ENCODE data around the gene ZNF469. TPM values are rescaled to one million over a fixed set of nuclear protein-coding genes. Genes with fewer than 3 reads are reported as not detected.

ZNF469 gene
- total RNA-seq, 1 experiment from 2014 or later = 0.09 TPM

DNA sequence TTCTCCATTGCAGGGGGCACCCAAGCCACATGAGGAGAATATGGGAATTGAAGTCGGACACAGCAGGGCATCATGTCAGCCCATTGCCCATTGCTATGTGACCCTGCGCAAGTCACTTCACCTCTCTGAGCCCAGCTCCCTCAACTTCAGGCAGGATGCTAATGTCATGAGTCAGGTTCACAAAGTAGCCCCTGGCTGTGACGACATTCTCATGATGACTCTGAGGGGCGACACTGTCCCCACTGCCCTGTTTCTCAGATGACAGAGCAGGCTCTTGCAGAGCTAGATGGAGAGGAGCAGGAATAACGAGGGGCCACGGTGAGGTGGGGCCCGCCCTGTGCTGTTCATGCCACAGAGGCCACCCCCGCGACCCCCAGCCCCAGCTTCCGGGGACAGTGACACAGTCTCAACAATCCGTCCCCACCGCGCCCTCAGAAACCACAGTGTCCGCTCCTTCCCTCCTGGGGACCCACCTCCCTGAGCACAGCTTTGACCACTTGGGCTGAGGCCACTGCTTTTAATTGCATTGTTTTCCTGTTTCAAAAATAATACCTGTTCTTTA lies 13.2 kb upstream of the ZNF469 start:
- DNase-seq (ENCODE audit: low spot score) = no peak
- POLR2A ChIA-PET (ENCODE audit: low non-redundant PET) = no interaction called here
- H3K27ac ChIP-seq (ENCODE audit: low read depth, low read length, poor library complexity, severe bottlenecking) = no peak overlapping the region
- no TSS peak for BruUV-seq (replicated peaks)
- no peak for TF ChIP-seq EZH2 (IDR thresholded peaks at IDR 0.05; ENCODE audit: borderline replicate concordance, low read depth, low read length, poor library complexity, severe bottlenecking)
- TF ChIP-seq, protein P1, sequence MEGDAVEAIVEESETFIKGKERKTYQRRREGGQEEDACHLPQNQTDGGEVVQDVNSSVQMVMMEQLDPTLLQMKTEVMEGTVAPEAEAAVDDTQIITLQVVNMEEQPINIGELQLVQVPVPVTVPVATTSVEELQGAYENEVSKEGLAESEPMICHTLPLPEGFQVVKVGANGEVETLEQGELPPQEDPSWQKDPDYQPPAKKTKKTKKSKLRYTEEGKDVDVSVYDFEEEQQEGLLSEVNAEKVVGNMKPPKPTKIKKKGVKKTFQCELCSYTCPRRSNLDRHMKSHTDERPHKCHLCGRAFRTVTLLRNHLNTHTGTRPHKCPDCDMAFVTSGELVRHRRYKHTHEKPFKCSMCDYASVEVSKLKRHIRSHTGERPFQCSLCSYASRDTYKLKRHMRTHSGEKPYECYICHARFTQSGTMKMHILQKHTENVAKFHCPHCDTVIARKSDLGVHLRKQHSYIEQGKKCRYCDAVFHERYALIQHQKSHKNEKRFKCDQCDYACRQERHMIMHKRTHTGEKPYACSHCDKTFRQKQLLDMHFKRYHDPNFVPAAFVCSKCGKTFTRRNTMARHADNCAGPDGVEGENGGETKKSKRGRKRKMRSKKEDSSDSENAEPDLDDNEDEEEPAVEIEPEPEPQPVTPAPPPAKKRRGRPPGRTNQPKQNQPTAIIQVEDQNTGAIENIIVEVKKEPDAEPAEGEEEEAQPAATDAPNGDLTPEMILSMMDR (conservative IDR thresholded peaks at IDR 0.05; ENCODE audit: low read depth, low read length) = no peak
- H3K9me3 ChIP-seq (ENCODE audit: low read depth, low read length, poor library complexity, severe bottlenecking) = no peaks in the 10 kb centered on the region
- no peaks in the 10 kb centered on the region for H3K36me3 ChIP-seq (ENCODE audit: insufficient read depth, low read length, poor library complexity, severe bottlenecking)
- no peak overlapping the region for H3K4me3 ChIP-seq (ENCODE audit: low read depth, low read length, poor library complexity, severe bottlenecking)
- no peaks in the 10 kb centered on the region for H3K27me3 ChIP-seq (replicated peaks; ENCODE audit: insufficient read depth, low read depth, low read length, poor library complexity)
- intact Hi-C loops (cut with micrococcal nuclease; ENCODE audit: unreplicated experiment) = no loop called here
- H3K4me1 ChIP-seq (ENCODE audit: insufficient read depth, low read length, poor library complexity, severe bottlenecking) = no peaks in the 10 kb centered on the region
- CTCF ChIA-PET = no interaction called here

GRCh38 chr16:88370365-88370764 lies 12.4 kb upstream of the ZNF469 start:
- no peaks in the 10 kb centered on the region for H3K27me3 ChIP-seq (replicated peaks; ENCODE audit: insufficient read depth, low read depth, low read length, poor library complexity)
- H3K27ac ChIP-seq (ENCODE audit: low read depth, low read length, poor library complexity, severe bottlenecking) = no peak overlapping the region
- CTCF ChIA-PET = no interaction called here
- TF ChIP-seq, protein P1 (conservative IDR thresholded peaks at IDR 0.05; ENCODE audit: low read depth, low read length) = no peak
- no peak for TF ChIP-seq EZH2 (IDR thresholded peaks at IDR 0.05; ENCODE audit: borderline replicate concordance, low read depth, low read length, poor library complexity, severe bottlenecking)
- H3K9me3 ChIP-seq (ENCODE audit: low read depth, low read length, poor library complexity, severe bottlenecking) = no peaks in the 10 kb centered on the region
- H3K4me1 ChIP-seq (ENCODE audit: insufficient read depth, low read length, poor library complexity, severe bottlenecking) = no peaks in the 10 kb centered on the region
- POLR2A ChIA-PET (ENCODE audit: low non-redundant PET) = no interaction called here
- no peak for DNase-seq (ENCODE audit: low spot score)
- H3K4me3 ChIP-seq (ENCODE audit: low read depth, low read length, poor library complexity, severe bottlenecking) = no peak overlapping the region
- no TSS peak for BruUV-seq (replicated peaks)
- no peaks in the 10 kb centered on the region for H3K36me3 ChIP-seq (ENCODE audit: insufficient read depth, low read length, poor library complexity, severe bottlenecking)
- intact Hi-C loops (cut with micrococcal nuclease; ENCODE audit: unreplicated experiment) = no loop called here

DNA sequence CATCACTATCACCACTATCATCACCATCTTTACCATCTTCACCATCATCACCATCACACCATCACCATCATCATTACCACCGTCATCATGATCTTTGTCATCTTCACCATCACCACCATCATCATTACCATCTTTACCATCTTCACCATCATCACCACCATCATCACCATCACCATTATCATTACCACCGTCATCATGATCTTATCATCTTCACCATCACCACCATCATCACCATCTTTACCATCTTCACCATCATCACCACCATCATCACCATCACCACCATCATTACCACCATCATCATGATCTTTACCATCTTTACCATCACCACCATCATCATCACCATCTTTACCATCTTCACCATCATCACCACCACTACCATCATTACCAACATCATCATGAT lies 10.2 kb upstream of the ZNF469 start:
- H3K4me3 ChIP-seq (ENCODE audit: low read depth, low read length, poor library complexity, severe bottlenecking) = no peak overlapping the region
- no peaks in the 10 kb centered on the region for H3K27me3 ChIP-seq (replicated peaks; ENCODE audit: insufficient read depth, low read depth, low read length, poor library complexity)
- intact Hi-C loops (cut with micrococcal nuclease; ENCODE audit: unreplicated experiment) = no loop called here
- H3K36me3 ChIP-seq (ENCODE audit: insufficient read depth, low read length, poor library complexity, severe bottlenecking) = no peaks in the 10 kb centered on the region
- no peak for DNase-seq (ENCODE audit: low spot score)
- no peaks in the 10 kb centered on the region for H3K9me3 ChIP-seq (ENCODE audit: low read depth, low read length, poor library complexity, severe bottlenecking)
- H3K27ac ChIP-seq (ENCODE audit: low read depth, low read length, poor library complexity, severe bottlenecking) = no peak overlapping the region
- no peak for TF ChIP-seq EZH2 (IDR thresholded peaks at IDR 0.05; ENCODE audit: borderline replicate concordance, low read depth, low read length, poor library complexity, severe bottlenecking)
- TF ChIP-seq, protein P1 (conservative IDR thresholded peaks at IDR 0.05; ENCODE audit: low read depth, low read length) = no peak
- BruUV-seq (replicated peaks) = no TSS peak
- POLR2A ChIA-PET (ENCODE audit: low non-redundant PET) = no interaction called here
- no peaks in the 10 kb centered on the region for H3K4me1 ChIP-seq (ENCODE audit: insufficient read depth, low read length, poor library complexity, severe bottlenecking)
- CTCF ChIA-PET = no interaction called here

All from A673 (cell line).